Measurements from ENCODE around the gene BRWD1.

GRCh38 chr21:39281207-39281606, 32.2 kb downstream of the BRWD1 start:
- no peak for TF ChIP-seq ZFP3 (CRISPR knock-in tag; IDR thresholded peaks at IDR 0.05)
- TF ChIP-seq PATZ1 (CRISPR knock-in tag; IDR thresholded peaks at IDR 0.05; ENCODE audit: borderline replicate concordance) = no peak
- TF ChIP-seq CSRNP3 (CRISPR knock-in tag; IDR thresholded peaks at IDR 0.05) = no peak
- TF ChIP-seq BACH2 (CRISPR knock-in tag; IDR thresholded peaks at IDR 0.05; ENCODE audit: borderline replicate concordance) = no peak
- no peak for TF ChIP-seq CSDC2 (CRISPR knock-in tag; IDR thresholded peaks at IDR 0.05)
- no peak for TF ChIP-seq CREB5 (CRISPR knock-in tag; IDR thresholded peaks at IDR 0.05; ENCODE audit: low read depth)
- TF ChIP-seq SNAI2 (CRISPR knock-in tag; IDR thresholded peaks at IDR 0.05) = no peak
- TF ChIP-seq ESRRG (CRISPR knock-in tag; IDR thresholded peaks at IDR 0.05) = no peak
- TF ChIP-seq ZNF70 (CRISPR knock-in tag; IDR thresholded peaks at IDR 0.05) = no peak
- TF ChIP-seq ZC3H10 (CRISPR knock-in tag; IDR thresholded peaks at IDR 0.05) = no peak
- no peak for TF ChIP-seq ARNTL (CRISPR knock-in tag; IDR thresholded peaks at IDR 0.05; ENCODE audit: borderline replicate concordance, low read depth)

Measured in SK-N-SH treated with all-trans-retinoic acid at 6 μM for 48 hours (cell line).